Left lung (tissue), 10 donors: ENCODE measurements around the gene DYRK1A. TPM values are rescaled to one million over a fixed set of nuclear protein-coding genes. Genes with fewer than 3 reads are reported as not detected.
A peak's percentile ranks its signal among the peaks of the same experiment; 100 is the strongest.

Experiments
- ATAC-seq: fragments of 200-7000 bp; cut with Tn5 transposase; one replicate; pipeline ENCODE4 v1.9.1; 2020; ENCODE audit warnings: moderate library complexity
- DNase-seq, 4 donors: peaks; one replicate each; pipeline ENCODE4 v3.0.0-alpha.2; 2013 to 2020
- H3K27ac ChIP-seq, 2 donors: fragments of 200-600 bp; sonication (generic) in 1 of 2; one replicate each; pipeline versions ENCODE4 v1.5.0 to v1.8.0; 2020 to 2021
- H3K27me3 ChIP-seq, 2 donors: fragments of 200-600 bp; sonication (generic) in 1 of 2; one replicate each; pipeline versions ENCODE4 v1.5.0 to v1.8.0; 2020 to 2021
- H3K36me3 ChIP-seq, 2 donors: fragments of 200-600 bp; sonication (generic) in 1 of 2; one replicate each; pipeline versions ENCODE4 v1.5.0 to v1.8.0; 2020 to 2021
- H3K4me1 ChIP-seq, 2 donors: fragments of 200-600 bp; one replicate each; pipeline ENCODE4 v1.8.0; 2021
- H3K4me3 ChIP-seq, 2 donors: fragments of 200-600 bp; sonication (generic) in 1 of 2; one replicate each; pipeline versions ENCODE4 v1.5.0 to v1.8.0; 2020 to 2021; ENCODE audit warnings: mild to moderate bottlenecking in 1 of 2
- H3K9me3 ChIP-seq, 2 donors: fragments of 200-600 bp; sonication (generic) in 1 of 2; one replicate each; pipeline versions ENCODE4 v1.5.0 to v1.8.0; 2020 to 2021
- intact Hi-C, 2 donors: fragments of 100-400 bp; cut with DNase I; formaldehyde crosslinking; loops; one replicate each; pipeline versions ENCODE4 v1.11.2 to v1.14.2; 2022
- polyA plus RNA-seq, 6 donors: library from polyadenylated mRNA; unstranded; fragments of 120-200 nt; gene quantifications; one replicate each; pipeline ENCODE4 v1.2.1, GENCODE V29; 2013; ENCODE audit not compliant: insufficient read length in 6 of 6
- total RNA-seq, 2 donors: library from RNA; stranded (reverse); fragmentation: NEBNext Ultra II Directional; extraction: Animal tissue kit (Norgen Biotek cat#: 25700); gene quantifications; one replicate each; pipeline ENCODE4 v1.2.1, GENCODE V29; 2021
- TF ChIP-seq, protein P1 (sequence below), 2 donors: fragments of 200-600 bp; sonication (generic) in 1 of 2; IDR thresholded peaks; one replicate each; pipeline versions ENCODE4 v1.5.0 to v1.8.0; 2021; ENCODE audit warnings: antibody characterized with exemption in 2 of 2
- donor health status: DM: no; HTN: yes; CAD: no.
- donor health status: DM: no; HTN: no; CAD: no.

DYRK1A gene
- total and polyA plus RNA-seq, 8 donors, result 57.0 to 69.9 (median 65.8) TPM

DNA sequence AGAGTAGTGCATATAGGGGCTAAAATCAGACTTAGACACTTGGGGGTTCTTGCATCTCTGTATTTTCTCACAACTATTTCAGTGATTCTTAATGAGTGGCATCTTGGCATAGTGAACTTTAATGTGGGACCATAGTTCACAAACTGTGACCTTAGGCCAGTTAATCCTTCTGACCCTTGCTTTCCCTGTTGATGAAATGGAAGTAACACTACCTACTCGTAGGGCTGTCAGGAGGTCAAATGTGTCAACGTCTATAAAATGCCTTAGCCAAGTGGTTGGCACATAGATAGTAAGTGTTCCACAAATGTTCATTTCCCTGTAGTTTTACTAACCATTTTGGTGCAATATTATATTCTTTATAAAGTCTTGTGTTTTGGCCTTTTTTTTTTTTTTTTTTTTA, 49.4 kb downstream of the DYRK1A start:
- Histone ChIP-seq H3K9me3 (no peaks in the 10 kb centered on the region), H3K4me1 (peaks cover 21 to 77% of the 10 kb centered on the region in 2 donors), H3K27me3 (no peaks in the 10 kb centered on the region), H3K4me3 (no peak overlapping the region), H3K27ac (peak overlapping the region in 1 of 2 donors; percentile 15), H3K36me3 (no peaks in the 10 kb centered on the region)
- TF ChIP-seq, protein P1, sequence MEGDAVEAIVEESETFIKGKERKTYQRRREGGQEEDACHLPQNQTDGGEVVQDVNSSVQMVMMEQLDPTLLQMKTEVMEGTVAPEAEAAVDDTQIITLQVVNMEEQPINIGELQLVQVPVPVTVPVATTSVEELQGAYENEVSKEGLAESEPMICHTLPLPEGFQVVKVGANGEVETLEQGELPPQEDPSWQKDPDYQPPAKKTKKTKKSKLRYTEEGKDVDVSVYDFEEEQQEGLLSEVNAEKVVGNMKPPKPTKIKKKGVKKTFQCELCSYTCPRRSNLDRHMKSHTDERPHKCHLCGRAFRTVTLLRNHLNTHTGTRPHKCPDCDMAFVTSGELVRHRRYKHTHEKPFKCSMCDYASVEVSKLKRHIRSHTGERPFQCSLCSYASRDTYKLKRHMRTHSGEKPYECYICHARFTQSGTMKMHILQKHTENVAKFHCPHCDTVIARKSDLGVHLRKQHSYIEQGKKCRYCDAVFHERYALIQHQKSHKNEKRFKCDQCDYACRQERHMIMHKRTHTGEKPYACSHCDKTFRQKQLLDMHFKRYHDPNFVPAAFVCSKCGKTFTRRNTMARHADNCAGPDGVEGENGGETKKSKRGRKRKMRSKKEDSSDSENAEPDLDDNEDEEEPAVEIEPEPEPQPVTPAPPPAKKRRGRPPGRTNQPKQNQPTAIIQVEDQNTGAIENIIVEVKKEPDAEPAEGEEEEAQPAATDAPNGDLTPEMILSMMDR (IDR thresholded peaks at IDR 0.05), result no peak
- intact Hi-C loops, result no loop called here
- DNase-seq, result no peak
- no peak for ATAC-seq

DNA sequence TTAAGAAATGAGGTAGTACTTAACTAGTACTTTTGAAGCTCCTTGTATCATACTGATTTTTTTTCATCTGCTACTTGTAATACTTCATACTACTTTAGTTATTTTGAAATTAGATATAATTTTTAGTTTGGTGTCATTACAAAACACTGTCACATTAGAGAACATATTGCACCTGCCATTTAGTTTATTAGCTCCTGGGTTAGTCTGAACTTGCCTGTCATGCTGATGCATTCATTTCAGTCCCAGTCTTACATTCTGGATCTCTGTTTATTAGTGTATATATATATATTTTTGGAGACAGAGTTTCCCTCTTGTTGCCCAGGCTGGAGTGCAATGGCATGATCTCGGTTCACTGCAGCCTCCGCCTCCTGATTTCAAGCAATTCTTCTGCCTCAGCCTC, 50.3 kb downstream of the DYRK1A start:
- H3K4me3 ChIP-seq, result no peak overlapping the region
- TF ChIP-seq, protein P1 (IDR thresholded peaks at IDR 0.05), result no peak
- H3K9me3 ChIP-seq, result no peaks in the 10 kb centered on the region
- ATAC-seq, result no peak
- no peak for DNase-seq
- intact Hi-C loops, result no loop called here
- no peaks in the 10 kb centered on the region for H3K36me3 ChIP-seq
- no peak overlapping the region for H3K27ac ChIP-seq
- peaks cover 21 to 71% of the 10 kb centered on the region in 2 donors for H3K4me1 ChIP-seq
- H3K27me3 ChIP-seq, result no peaks in the 10 kb centered on the region

DNA sequence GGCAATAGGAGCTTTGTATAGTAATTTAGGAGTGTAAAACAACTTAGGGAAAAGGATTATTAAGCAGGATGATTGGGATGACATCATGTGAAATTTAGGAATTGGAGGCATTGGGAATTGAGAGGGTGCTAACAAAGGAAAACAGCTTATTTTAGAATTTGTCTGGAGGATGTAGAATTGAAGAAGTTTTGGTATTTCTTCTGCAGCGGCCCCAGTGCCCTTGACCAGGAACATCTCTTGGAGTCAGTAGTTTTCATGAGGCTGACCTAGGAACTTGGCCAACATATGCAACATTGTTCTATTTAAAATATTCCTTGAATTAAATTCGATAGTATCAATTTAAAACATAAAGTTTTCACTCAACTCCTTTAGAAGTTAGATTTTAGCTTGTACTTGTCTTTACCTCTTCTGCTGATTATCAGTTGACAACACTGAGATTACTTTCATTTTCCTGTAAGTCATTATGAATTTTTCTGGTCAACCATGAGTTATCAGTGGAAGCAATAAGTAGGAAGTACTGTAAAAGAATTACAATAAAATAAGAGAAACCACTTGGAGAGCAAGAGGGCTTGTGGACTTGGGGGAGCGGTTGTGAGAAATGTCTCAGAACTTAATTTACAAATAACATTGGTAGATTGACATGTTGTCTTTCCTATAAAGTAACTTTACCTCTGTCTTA, 52.8 kb downstream of the DYRK1A start:
- Histone ChIP-seq H3K4me3 (no peak overlapping the region), H3K9me3 (no peaks in the 10 kb centered on the region), H3K36me3 (peaks cover 0 to 6% of the 10 kb centered on the region in 2 donors), H3K27me3 (no peaks in the 10 kb centered on the region), H3K4me1 (peaks cover 10 to 46% of the 10 kb centered on the region in 2 donors), H3K27ac (peak overlapping the region in 1 of 2 donors; percentile 46)
- intact Hi-C loops, result no loop called here
- TF ChIP-seq, protein P1 (IDR thresholded peaks at IDR 0.05), result no peak
- DNase-seq (no peak), ATAC-seq (no peak)

GRCh38 chr21:37421306-37421705, 54.7 kb downstream of the DYRK1A start:
- no peak overlapping the region for H3K4me3 ChIP-seq
- intact Hi-C loops, result no loop called here
- TF ChIP-seq, protein P1 (IDR thresholded peaks at IDR 0.05), result no peak
- ATAC-seq, result no peak
- H3K27ac ChIP-seq, result no peak overlapping the region
- peaks cover 0 to 6% of the 10 kb centered on the region in 2 donors for H3K36me3 ChIP-seq
- DNase-seq, result no peak
- H3K9me3 ChIP-seq, result no peaks in the 10 kb centered on the region
- H3K4me1 ChIP-seq, result peaks cover 13 to 36% of the 10 kb centered on the region in 2 donors
- H3K27me3 ChIP-seq, result no peaks in the 10 kb centered on the region

GRCh38 chr21:37422382-37422781, 55.8 kb downstream of the DYRK1A start:
- DNase-seq, result no peak
- Histone ChIP-seq H3K4me3 (no peak overlapping the region), H3K36me3 (peaks cover 0 to 6% of the 10 kb centered on the region in 2 donors), H3K4me1 (peaks cover 13 to 32% of the 10 kb centered on the region in 2 donors), H3K9me3 (no peaks in the 10 kb centered on the region), H3K27me3 (no peaks in the 10 kb centered on the region), H3K27ac (no peak overlapping the region)
- no peak for ATAC-seq
- TF ChIP-seq, protein P1 (IDR thresholded peaks at IDR 0.05), result no peak
- intact Hi-C loops, result no loop called here
